GM19025 (cell line): ENCODE data around the gene ZNF148.
"Not testable (repeated sequence)": the region's sequence is repeated elsewhere in the genome, so short reads cannot be mapped to it uniquely, and the experiment has no call there.

ENCODE experiments used
- ATAC-seq: cut with Tn5 transposase; IDR thresholded peaks from one replicate; pipeline ENCODE4 v1.9.1; 2021; ENCODE audit warnings: mild to moderate bottlenecking, low read depth, moderate library complexity; ENCODE audit not compliant: unreplicated experiment

The ZNF148 gene

DNA sequence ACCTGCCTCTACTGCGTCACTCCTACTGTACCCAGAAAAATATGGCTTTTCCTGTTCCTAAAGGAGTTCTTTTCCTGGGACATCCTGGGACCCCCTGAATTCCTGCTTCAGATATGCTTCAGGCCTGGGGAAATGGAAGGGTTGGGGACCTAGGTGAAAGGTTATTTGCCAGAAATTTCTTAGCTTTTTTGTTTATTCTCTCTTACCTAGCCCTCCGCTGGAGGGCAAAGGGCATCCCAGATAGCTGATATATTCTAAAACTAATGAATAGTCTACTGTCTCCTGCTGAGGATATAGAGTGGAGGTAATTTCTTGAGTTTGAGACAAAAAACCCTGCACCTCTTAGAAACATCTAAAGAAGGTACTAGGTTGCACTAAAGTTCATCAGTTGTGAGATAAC is 3.6 kb upstream of the ZNF148 start:
- no peak for ATAC-seq

DNA sequence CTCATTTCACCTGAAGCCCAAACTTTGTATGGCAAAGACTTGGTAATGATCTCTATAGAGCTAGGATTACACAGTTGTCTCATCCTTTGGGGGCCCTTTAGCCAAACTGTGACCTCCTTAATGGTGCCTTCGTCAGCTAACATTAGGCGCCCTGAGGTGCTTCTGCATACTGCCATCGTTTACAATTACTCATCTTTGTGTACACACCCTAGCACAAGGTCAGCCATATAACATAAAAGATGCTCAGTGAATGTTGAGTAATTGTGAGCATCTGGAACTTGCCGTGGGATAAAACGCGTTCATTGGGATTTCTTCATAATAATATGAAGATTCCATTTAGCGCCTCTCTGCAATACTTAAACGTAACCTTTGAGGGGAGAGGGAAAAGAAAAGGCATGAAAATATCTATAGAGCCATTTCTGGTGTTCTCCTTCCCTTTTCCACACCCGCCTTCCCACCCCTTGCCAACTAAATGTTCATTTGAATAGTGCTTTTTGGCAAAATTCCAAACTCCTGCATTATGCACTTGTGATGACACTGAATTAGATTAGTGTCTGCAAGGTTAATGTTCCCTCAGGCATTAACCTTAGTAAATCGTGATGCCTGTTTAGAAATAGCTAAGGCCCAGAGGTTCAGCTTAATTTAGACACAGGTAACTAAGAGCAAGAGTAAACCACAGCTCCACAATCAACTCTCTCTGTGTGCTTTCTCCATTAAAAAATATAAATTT is 990 bp upstream of the ZNF148 start:
- no peak for ATAC-seq

DNA sequence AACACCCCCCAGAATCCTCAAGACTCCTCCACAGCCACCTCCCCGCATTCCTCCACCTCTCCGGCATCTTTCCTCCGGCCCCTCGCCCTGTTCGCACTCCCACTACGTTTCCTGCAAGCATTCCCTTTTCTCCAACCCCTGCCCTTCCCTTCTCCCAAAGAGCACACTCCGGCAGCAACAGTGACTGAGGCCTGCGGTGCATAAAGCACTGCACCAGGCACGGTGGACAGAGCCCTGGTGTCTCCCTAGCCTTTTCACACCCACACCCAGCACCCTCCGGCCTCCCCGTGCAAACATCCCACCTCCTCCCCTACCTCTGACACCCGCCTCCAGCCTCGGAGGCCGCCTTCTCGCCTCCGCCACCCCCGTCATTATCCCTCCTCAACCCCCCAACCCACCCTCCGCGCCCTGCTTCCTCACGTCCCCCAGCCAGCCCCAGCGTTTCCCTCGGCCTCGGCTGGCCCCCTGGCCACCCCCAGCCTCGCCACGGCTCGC is 577 bp downstream of the ZNF148 start:
- no peak for ATAC-seq

DNA sequence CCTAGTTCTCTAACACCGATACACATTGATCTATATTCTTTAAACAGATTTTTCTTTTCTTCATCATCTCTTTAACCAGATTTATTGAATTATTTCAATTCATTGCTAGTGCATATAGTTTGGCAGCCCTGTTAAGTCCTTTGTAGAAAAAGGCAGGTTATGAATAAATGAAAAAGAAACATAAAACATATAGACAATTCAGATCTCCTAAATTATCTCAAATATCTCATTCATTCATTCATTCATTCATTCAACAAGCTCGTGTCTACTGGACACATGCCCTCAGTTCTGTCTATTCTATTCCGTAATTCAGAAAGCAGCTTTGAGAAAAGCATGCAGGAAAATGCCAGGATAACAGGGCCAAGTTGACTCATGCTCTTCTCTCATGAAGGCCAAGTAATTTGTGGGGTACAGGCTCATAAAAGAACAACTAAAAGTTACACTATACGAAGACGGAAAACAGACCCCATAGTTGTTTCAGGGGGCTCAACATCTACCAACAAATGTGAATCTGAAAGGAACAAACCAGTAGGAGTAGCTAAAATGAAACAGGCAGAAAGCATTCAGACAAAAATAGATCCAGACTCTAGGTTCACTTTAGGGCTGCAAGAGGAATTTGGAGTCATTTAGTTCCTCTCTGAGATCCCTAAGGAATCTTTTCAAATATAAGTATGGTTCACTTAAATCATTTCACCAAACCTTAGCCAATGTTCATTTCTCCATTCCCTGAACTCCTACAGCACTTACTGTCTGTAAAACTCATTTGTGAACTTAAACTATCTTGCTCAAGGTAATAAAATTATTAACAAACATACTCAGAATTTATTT is 7.5 kb downstream of the ZNF148 start:
- ATAC-seq = no peak

DNA sequence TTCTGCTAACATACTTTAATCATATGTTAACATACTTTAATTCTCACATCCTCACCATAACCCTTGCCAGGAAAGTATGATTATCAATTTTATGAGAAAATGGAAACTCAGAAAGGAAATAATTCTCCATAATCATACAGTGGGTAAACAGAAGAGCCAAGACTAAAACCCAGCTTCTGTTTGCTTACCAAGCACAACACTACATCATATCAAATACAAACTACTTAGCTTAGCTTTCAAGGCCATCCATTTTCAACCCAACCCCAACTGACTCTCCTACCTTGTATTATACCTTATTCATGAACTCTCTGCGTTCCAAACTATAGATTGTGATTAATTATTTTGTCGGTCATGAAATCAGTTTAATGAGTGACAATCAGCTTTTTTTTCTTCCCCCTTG is 9.0 kb downstream of the ZNF148 start:
- no peak for ATAC-seq

DNA sequence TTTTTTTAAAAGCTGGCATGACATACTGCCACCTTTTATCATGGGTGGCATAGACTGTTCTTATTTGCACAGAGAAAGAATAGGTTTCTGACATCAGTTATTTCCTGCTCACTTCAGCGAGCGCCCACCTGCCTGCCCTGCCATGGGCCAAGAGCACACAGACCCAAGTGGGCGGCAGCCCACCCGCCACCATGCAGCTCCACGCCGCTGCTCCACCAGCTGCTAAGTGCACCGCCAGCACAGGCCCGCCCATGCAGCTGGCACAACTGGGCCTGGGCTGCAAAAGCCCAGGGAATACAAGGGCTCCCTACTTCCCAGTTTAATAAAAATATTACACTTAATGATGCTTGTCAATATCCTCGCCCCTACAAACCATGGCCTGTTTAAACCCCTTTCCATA is 15.4 kb downstream of the ZNF148 start:
- ATAC-seq = no peak

DNA sequence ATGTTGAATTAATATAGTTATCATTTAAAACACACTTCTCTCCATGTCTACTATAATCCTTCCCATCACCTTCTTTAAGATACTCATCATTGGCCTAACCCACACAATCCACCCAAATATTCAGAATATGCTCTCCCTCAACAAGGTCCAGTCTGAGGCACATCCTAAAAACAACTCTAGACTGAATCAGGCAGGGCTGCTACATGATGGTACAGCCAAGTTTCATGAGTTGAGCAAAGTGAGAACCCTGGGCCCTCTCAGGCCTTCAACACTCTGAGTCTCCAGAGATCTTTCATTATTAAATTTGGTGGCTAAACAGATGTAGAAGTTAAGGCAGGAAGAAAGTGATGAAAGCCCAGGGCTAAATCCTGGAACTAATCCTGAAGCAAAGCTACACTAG is 16.2 kb downstream of the ZNF148 start:
- ATAC-seq = no peak

DNA sequence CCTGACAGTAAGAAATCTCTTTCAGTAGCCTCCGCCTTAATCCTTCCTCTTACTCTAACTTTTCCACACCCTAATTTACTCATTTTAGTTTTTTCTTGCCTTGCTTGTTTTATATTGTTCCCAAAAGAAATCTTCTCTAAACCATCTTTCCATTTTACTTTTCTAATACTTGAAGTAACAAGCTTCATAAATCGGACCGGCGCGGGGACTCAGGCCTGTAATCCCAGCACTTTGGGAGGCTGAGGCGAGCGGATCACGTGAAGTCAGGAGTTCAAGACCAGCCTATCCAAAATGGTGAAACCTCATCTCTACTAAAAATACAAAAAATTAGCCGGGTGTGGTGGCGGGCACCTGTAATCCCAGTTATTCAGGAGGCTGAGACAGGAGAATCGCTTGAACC is 17.3 kb downstream of the ZNF148 start:
- no peak for ATAC-seq

DNA sequence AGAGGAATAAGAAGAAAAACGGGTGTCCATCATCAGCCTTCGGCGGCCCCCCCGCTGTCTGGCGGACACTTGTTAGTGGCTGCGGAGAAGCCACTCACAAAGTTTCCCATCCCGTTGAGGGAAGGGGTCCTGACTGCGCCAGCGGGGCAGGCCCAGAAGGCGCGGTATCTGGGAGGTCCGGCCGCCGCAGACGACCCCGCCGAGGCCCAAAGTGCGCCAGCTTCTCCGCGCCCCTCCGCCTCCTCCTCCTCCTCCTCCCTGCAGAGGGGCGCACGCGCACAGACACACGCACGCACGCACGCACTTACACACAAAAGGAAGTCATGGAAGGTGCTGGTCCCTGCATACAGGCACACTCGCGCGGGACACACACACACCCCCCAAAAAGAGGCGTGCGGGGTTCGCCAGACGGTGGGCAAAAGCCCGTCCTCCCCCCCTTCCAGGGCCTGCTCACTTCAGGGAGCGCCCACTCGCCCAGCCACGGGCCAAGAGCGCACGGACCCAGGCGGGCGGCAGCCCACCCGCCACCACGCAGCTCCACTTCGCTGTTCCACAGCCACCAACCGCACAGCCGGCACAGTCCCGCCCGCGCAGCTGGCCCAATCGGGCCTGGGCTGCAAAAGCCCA is 18.0 kb downstream of the ZNF148 start:
- peak; percentile 51 for ATAC-seq

DNA sequence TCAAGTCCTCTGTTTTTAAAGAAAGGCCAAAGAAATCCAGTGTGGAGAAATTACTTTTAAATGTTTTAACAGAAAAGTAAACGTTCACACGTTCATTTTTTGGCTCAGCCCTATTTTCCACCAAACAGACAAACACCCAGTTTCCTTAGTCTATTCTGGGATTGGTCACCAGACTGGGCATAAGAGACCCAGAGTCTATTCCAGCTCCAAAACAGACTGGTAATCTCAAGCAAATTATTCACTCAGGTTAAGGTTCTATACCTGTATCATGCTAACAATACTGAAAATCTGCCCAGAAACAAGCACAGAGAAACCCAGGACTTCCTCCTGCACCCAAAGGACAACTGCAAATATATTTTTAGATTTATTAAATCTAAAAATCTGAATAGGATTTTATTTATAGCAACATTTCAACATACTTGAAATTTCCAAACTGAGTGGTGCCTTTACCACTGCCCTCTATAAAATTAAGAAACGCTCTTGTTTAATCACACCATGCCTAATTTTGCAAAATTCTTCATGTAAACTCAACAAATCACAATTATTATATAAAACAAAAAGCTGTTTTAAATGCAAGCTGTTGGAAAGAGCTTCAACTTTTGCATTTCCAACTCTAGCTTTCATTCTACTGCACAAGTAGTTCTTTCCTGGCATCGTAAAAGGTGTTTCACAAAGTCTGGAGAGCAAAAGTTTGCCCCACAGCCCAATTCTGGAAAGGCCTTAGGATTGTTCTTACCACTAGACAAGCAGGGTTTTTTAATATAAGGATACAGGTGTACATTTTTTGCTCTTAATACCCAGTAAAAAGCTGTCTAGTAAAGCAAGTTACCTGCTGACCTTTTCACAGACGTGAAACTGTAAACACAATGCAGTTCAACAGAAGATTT is 18.7 kb downstream of the ZNF148 start:
- peak; percentile 11 for ATAC-seq

DNA sequence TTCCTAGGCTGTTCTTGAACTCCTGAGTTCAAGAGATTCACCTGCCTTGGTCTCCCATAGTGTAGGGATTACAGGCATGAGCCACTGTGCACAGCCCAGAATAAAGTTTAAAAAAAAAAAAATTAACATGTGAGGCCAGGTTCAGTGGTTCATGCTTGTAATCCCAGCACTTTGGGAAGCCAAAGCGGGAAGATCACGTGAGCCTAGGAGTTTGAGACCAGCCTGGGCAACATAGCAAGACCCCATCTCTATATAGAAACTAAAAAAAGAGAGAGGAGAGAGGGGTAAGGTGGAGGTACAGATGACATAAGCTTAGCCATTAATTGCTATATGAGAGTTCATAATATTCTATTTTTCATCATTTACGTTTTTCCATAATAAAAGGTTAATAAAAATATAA is 21.5 kb downstream of the ZNF148 start:
- no peak for ATAC-seq

DNA sequence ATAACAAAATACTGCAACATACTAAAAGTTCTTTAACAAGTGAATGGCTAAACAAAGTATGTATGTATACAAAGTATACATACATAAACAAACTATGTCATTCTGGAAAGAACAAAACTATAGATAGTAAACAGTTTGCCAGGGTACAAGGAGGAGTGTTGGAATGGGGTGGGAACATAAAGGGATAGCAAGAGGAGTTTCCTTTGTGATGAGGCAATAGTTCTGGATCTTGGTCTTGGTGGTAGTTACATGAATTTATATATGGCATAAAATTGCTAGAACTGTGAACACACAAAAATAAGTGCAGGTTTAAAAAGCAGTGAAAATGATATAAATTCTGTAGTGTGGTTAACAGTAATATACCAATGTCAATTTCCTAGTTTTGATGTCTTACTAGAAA is 22.0 kb downstream of the ZNF148 start:
- no peak for ATAC-seq

DNA sequence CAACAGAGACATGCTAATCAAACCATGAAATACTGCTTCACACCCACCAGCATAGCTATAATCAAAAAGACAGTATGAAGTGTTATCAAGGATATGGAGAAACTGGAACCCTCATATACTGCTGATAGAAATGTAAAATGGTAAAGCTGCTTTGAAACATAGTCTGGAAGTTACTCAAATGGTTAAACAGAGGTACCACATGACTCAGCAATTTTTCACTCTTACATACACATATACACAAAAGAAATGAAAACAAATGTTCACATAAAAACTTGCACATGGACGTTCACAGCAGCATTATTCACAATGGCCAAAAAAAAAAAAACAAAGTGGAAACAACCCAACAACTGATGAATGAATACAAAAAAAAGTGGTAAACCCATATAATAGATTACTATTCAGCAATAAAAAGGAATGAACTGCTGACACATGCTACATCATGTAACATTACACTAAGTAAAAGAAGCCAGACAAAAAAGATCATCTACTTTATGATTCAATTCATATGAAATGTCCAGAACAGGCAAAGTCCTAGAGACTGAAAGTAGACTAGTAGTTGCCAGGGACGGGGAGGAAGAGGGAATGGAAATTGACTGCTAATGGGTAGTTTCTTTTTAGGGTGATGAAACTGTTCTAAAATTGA is 23.2 kb downstream of the ZNF148 start:
- ATAC-seq = no peak

DNA sequence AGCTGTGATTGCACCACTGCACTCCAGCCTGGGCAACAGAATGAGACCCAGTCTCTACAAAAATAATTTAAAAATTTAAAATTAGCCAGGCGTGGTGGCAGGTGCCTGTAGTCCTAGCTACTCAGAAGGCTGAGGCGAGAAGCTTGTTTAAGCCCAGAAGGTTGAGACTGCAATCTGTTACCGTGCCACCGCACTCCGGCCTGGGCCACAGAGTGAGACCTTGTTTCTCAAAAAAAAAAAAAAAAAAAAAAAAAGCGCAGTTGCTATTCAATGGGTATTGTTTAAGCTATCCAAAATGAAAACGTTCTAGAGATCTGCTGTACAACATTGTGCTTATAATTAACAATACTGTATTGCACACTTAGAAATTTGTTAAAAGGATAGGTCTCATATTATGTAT is 24.0 kb downstream of the ZNF148 start:
- no peak for ATAC-seq

DNA sequence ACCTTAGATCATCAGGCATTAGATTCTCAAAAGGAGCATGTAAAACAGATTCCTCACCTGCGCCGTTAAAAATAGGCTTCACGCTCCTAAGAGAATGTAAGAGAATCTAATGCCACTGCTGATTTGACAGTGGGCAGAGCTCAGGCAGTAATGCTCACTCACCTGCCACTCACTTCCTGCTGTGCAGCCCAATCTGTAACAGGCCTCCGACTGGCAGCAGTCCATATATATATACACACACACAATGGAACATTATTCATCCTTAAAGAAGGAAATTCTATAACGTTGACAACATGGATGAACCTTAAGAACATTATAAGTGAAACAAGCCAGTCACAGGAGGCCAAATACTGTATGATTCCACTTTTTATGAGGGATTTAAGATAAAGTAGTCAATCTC is 24.5 kb downstream of the ZNF148 start:
- ATAC-seq = no peak

DNA sequence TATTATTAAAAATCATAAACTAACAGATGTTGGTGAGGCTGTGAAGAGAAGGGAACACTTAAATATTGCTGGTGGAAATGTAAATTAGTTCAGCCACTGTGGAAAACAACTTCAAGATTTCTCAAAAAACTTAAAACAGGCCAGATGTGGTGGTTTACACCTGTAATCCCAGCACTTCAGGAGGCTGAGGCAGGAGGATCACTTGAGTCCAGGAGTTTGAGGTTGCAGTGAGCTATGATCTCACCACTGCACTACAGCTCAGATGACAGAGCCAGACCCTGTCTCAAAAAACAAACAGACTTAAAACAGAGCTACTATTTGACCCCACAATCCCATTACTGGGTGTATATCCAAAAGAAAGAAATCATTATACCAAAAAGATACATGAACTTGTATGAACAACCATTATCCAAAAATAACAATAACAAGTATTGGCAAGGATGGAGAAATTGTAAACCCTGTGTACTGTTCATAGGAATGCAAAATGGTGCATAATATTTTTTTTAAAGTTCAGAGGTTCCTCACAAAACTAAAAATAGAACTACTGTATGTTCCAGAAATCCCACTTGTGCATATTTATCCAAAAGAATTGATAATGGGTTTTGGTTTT is 25.5 kb downstream of the ZNF148 start:
- ATAC-seq = no peak

DNA sequence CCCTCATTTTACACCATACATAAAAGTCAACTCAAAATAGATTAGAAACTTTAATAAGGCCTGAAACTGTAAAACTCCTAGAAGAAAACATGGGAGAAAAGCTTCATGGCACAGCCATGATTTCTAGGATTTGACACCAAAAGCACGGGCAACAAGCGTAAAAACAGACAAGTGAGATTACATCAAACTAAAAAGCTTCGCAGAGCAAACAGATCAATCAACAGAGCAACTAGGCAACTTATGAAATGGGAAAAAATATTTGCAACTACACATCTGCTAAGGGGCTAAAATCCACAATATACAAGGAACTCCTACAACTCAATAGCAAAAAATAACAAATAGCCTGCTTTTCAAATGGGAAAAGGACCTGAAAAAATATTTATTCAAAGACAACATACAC is 26.1 kb downstream of the ZNF148 start:
- no peak for ATAC-seq

DNA sequence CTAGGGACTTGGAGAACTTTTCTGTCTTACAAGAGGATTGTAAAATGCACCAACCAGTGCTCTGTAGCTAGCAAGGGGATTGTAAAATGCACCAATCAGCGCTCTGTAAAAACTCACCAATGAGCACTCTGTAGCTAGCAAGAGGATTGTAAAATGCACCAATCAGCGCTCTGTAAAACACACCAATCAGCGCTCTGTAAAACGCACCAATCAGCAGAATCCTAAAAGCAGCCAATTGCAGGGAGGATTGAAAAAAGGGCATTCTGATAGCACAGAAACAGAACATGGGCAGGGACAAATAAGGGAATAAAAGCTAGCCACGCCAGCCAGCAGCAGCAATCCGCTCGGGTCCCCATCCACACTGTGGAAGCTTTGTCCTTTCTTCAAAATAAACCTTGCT is 31.8 kb downstream of the ZNF148 start:
- ATAC-seq = not testable (repeated sequence)

DNA sequence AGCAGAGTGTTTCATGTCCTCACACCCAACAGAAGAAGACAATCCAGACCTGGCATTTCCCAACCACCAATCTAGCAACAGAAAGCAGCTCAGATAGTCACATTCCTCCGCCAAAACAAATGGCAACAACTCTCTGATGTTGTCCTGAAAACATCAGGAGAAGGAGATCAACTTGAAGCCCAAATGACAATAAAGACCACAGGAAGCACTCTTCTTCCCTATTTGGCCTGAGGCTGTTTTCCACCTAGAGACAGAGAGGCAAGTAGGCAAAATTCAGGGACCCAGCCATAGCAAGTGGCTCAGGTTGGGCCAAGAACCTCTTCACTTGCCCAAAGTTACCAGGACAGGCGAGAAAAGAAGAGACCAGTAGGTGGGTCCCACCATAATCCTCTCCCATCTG is 35.0 kb downstream of the ZNF148 start:
- ATAC-seq = no peak

DNA sequence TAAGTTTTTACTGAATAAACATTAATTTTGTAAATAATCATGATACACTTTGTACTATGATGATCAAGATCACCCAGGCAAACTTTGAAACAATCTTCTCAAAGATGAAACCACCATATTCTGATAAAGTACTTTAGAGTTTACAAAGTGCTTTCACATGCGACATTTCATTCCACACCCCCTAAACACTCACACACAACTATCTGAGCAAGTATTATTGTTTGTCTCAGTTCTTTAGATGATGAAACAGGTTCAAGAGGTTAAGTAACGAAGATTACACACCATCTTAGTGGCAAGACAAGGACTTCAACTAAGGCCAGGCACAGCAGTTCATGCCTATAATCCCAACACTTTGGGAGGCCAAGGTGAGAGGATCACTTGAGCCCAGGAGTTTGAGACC is 37.6 kb downstream of the ZNF148 start:
- ATAC-seq = no peak
